Nephron progenitor cell (in vitro differentiated cells): ENCODE data around the gene RRAD.

ENCODE experiments used
- DNase-seq: peaks from one replicate; pipeline ENCODE4 v3.0.0; 2021
- H3K27ac Mint-ChIP-seq: 2 replicates; pipeline ENCODE4 v1.8.0; 2021; ENCODE audit warnings: mild to moderate bottlenecking, moderate library complexity, mixed read lengths
- H3K27me3 Mint-ChIP-seq: 2 replicates; pipeline ENCODE4 v1.8.0; 2021; ENCODE audit warnings: mild to moderate bottlenecking, low read depth, mixed read lengths; ENCODE audit not compliant: poor library complexity
- H3K36me3 Mint-ChIP-seq: 2 replicates; pipeline ENCODE4 v1.8.0; 2021; ENCODE audit warnings: low read depth, mixed read lengths
- H3K4me1 Mint-ChIP-seq: 2 replicates; pipeline ENCODE4 v1.8.0; 2021; ENCODE audit warnings: mixed read lengths
- H3K4me3 Mint-ChIP-seq: 2 replicates; pipeline ENCODE4 v1.8.0; 2021; ENCODE audit warnings: mild to moderate bottlenecking, moderate library complexity, mixed read lengths
- H3K9me3 Mint-ChIP-seq: 2 replicates; pipeline ENCODE4 v1.8.0; 2021; ENCODE audit warnings: mild to moderate bottlenecking, moderate library complexity, mixed read lengths
- TF ChIP-seq, protein P1 (sequence below): fragments of 200-600 bp; sonication (generic); IDR thresholded peaks from 2 replicates; pipeline ENCODE4 v1.5.0; 2021; ENCODE audit warnings: antibody characterized with exemption

The RRAD gene

DNA sequence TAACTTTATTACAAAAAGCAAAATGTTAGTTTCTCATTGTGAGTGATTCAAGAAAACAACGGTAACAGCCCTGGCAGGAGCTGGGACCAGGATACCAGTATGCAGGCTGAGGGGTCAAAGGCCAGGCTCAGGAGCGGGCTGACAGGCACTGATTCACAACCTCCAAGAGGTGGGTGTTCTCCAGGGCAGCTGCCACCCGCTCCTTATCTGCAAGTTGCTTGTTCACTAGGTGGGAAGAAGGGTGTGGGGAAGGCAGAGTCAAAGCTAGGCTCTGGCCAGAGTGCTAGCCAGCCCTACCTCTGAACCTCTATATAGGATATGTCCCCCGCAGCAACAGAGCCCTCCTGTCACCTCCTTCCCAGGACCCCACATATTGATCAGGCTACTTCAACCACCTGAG lies 6.7 kb upstream of the RRAD start:
- H3K27ac Mint-ChIP-seq: no peak overlapping the region

DNA sequence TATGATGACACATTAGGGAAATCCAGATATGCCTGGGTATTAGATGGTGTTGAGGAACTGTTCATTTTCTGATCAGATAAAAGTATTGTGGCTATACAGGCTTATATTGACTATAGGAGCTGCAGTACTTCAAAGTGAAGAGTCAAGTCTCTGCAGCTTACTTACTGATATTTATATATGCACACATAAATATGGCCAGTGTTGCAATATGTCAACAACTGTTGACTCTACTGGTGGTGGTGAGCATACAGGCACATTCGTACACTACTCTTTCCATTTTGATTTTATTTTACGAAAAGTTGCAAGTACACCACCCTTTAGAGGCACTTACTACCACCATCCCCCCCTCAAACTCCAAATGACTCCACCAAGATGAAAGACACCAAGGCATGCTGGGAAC lies 6.3 kb upstream of the RRAD start:
- peaks cover 37% of the 10 kb centered on the region for H3K4me1 Mint-ChIP-seq
- H3K27me3 Mint-ChIP-seq: peaks cover 27% of the 10 kb centered on the region

More for the DNA sequence above, 6.7 kb upstream of the RRAD start:
- Mint-ChIP-seq H3K36me3 (peaks cover 5% of the 10 kb centered on the region), H3K4me1 (peaks cover 40% of the 10 kb centered on the region), H3K4me3 (peak overlapping the region; percentile 98), H3K27me3 (peaks cover 23% of the 10 kb centered on the region), H3K9me3 (no peaks in the 10 kb centered on the region)
- TF ChIP-seq, protein P1, sequence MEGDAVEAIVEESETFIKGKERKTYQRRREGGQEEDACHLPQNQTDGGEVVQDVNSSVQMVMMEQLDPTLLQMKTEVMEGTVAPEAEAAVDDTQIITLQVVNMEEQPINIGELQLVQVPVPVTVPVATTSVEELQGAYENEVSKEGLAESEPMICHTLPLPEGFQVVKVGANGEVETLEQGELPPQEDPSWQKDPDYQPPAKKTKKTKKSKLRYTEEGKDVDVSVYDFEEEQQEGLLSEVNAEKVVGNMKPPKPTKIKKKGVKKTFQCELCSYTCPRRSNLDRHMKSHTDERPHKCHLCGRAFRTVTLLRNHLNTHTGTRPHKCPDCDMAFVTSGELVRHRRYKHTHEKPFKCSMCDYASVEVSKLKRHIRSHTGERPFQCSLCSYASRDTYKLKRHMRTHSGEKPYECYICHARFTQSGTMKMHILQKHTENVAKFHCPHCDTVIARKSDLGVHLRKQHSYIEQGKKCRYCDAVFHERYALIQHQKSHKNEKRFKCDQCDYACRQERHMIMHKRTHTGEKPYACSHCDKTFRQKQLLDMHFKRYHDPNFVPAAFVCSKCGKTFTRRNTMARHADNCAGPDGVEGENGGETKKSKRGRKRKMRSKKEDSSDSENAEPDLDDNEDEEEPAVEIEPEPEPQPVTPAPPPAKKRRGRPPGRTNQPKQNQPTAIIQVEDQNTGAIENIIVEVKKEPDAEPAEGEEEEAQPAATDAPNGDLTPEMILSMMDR: no peak
- DNase-seq: no peak

DNA sequence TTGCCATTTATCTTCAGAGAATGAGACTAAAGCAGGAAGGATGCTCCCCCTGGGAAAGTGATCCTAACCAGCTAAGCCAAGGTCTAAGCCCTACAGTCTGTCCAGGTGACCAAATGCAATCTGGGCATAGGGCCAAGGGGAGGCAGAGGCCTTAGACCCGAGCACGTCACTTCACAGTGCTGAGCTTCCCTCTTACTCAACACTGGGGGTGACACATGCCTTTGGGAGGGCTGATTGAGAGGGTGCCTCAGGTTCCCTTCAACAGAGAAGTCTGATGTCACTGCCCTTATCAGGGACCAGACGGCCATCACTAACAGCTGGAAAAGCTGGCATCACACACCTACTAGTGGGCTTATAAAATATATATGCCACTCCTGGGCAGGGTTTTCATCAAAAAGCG lies 4.9 kb upstream of the RRAD start:
- H3K36me3 Mint-ChIP-seq: peaks cover 5% of the 10 kb centered on the region
- H3K27me3 Mint-ChIP-seq: peaks cover 42% of the 10 kb centered on the region
- TF ChIP-seq, protein P1: no peak
- no peaks in the 10 kb centered on the region for H3K9me3 Mint-ChIP-seq
- no peak overlapping the region for H3K27ac Mint-ChIP-seq
- no peak for DNase-seq
- H3K4me3 Mint-ChIP-seq: no peak overlapping the region
- H3K4me1 Mint-ChIP-seq: peaks cover 27% of the 10 kb centered on the region

More for the DNA sequence above, 6.3 kb upstream of the RRAD start:
- peak overlapping the region; percentile 12 for H3K4me3 Mint-ChIP-seq
- H3K27ac Mint-ChIP-seq: no peak overlapping the region
- no peaks in the 10 kb centered on the region for H3K9me3 Mint-ChIP-seq
- peaks cover 5% of the 10 kb centered on the region for H3K36me3 Mint-ChIP-seq
- TF ChIP-seq, protein P1: no peak
- no peak for DNase-seq

DNA sequence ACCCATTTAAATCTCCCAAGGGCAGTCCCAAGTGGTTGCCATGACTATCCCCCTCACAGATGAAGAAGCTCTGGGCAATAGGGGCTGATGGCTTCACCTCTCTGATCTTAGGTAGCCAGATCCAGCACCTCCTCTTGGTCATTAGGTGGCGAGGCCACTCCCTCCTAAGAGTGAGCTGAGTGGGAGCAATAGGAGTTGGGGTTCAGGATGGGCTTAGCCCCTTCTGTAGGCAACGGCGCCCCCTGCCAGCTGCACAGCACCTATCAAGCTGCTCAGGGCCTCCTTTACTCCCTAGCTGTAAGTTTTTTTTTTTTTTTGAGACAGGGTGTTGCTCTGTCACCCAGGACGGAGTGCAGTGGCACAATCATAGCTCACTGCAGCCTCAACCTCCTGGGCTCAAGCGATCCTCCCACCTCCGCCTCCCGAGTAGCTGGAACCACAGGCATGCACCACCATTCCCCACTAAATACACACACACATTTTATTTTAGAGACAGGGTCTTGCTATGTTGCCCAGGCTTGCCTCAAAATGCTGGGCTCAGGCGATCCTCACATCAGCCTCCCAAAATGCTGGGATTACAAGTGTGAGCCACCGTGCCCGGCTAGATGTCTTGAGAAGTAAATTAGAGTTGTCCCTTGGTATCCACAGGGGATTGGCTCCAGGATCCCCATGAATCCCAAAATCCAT lies 3.5 kb upstream of the RRAD start:
- H3K27me3 Mint-ChIP-seq: peaks cover 51% of the 10 kb centered on the region
- TF ChIP-seq, protein P1: peak; percentile 9
- no peak overlapping the region for H3K27ac Mint-ChIP-seq
- peaks cover 20% of the 10 kb centered on the region for H3K4me1 Mint-ChIP-seq
- no peak for DNase-seq
- H3K9me3 Mint-ChIP-seq: no peaks in the 10 kb centered on the region
- no peak overlapping the region for H3K4me3 Mint-ChIP-seq
- H3K36me3 Mint-ChIP-seq: peaks cover 5% of the 10 kb centered on the region

DNA sequence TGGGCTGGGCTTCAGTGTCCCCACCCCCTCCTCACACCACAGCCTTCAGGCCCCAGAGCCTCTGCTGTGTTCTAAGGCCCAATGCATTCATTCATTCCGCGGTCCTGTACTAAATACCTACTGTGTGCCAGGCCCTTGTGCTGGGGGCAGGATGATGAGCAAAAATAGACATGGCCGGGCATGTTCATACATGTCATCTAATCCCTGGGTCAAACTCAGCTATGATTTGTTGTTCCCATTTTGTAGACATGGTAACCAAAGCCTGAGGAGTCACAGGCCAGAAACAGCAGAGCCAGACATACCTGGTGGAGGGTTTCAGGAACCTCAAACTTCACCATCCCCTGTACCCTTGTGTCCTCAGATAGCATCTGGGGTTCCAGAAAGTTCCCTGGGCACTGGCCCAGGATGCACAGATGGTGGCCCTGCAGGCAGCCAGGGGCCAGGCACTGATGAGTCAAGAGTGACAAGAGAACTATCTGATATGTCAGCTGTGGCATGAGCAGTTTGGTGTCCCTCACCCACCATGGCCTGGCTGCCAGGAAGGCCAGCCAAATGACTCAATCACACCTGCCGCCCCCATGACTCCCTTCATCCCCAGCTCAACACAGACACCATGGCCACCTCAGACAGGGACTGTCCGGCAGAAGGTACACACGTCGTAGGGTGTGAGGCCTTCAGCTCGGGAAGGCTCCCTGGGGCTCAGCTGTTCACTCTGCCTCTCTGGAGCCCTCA lies 2.7 kb upstream of the RRAD start:
- TF ChIP-seq, protein P1: no peak
- peaks cover 13% of the 10 kb centered on the region for H3K4me1 Mint-ChIP-seq
- H3K9me3 Mint-ChIP-seq: no peaks in the 10 kb centered on the region
- no peak for DNase-seq
- peaks cover 5% of the 10 kb centered on the region for H3K36me3 Mint-ChIP-seq
- no peak overlapping the region for H3K4me3 Mint-ChIP-seq
- H3K27ac Mint-ChIP-seq: no peak overlapping the region
- H3K27me3 Mint-ChIP-seq: peaks cover 59% of the 10 kb centered on the region
